Measurements from ENCODE around the gene SNX27. TPM values are rescaled to one million over a fixed set of nuclear protein-coding genes. Genes with fewer than 3 reads are reported as not detected.

The SNX27 gene
- total and polyA plus RNA-seq, 12 donors = 6.0 to 46.7 (median 24.1) TPM

DNA sequence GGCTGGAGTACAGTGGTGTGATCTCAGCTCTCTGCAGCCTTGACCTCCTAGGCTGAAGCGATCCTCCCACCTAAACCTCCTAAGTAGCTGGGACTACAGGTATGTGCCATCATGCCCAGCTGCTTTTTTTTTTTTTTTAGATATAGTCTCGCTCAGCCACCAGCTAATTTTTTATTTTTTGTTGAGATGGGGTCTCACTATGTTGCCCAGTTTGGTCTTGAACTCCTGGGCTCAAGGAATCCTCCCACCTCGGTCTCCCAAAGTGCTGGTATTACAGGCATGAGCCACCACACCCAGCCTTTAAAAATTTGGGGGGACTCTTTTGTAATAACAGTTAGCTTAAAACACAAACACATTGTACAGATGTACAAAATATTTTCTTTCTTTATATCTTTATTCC, 1.7 kb upstream of the SNX27 start:
- DNase-seq = no peak
- Histone ChIP-seq H3K9me3 (replicated peaks in 1 of 3) (no peaks in the 10 kb centered on the region), H3K27me3 (no peaks in the 10 kb centered on the region), H3K4me1 (replicated peaks in 1 of 2) (peaks cover 10 to 20% of the 10 kb centered on the region in 2 donors), H3K36me3 (replicated peaks in 1 of 2) (no peaks in the 10 kb centered on the region), H3K4me3 (no peak overlapping the region), H3K27ac (no peak overlapping the region)
- 82 to 93% (median 90%) methylated on average over 3 of the region's 3 CpGs for WGBS, 4 donors
- TF ChIP-seq, protein P1, sequence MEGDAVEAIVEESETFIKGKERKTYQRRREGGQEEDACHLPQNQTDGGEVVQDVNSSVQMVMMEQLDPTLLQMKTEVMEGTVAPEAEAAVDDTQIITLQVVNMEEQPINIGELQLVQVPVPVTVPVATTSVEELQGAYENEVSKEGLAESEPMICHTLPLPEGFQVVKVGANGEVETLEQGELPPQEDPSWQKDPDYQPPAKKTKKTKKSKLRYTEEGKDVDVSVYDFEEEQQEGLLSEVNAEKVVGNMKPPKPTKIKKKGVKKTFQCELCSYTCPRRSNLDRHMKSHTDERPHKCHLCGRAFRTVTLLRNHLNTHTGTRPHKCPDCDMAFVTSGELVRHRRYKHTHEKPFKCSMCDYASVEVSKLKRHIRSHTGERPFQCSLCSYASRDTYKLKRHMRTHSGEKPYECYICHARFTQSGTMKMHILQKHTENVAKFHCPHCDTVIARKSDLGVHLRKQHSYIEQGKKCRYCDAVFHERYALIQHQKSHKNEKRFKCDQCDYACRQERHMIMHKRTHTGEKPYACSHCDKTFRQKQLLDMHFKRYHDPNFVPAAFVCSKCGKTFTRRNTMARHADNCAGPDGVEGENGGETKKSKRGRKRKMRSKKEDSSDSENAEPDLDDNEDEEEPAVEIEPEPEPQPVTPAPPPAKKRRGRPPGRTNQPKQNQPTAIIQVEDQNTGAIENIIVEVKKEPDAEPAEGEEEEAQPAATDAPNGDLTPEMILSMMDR (IDR thresholded peaks at IDR 0.05) = no peak
- TF ChIP-seq POLR2A (IDR thresholded peaks at IDR 0.05) = no peak
- intact Hi-C loops (cut with DNase I) = no loop called here

DNA sequence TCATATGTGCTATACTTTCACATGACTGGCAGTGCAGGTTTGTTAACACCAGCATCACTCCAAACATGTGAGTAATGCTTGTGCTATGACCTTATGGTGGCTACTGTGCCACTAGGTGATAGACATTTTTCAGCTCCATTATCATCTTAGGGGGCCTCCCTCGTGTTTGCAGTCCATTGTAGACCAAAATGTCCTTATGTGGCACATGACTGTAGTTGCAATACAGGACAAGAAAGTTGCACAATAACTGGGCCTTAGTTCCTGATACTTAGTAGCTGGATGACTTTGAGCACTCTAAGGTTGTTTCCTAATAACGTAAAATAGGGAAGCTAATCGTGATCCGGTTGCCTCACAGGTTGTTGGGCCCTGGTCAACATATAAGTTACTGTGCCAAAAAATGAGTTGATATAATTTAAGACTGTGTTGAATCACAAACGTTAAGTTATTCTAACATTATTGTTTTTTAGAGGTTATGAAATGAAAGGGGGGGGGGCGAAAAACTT, 511 bp upstream of the SNX27 start:
- Histone ChIP-seq H3K4me1 (replicated peaks in 1 of 2) (peaks cover 10 to 31% of the 10 kb centered on the region in 2 donors), H3K27me3 (no peaks in the 10 kb centered on the region), H3K36me3 (replicated peaks in 1 of 2) (no peaks in the 10 kb centered on the region), H3K27ac (peak overlapping the region in 4 of 5 donors; percentile 61 to 95 (median 90)), H3K9me3 (replicated peaks in 1 of 3) (no peaks in the 10 kb centered on the region), H3K4me3 (peak overlapping the region in 1 of 4 donors; percentile 99)
- TF ChIP-seq, protein P1 (IDR thresholded peaks at IDR 0.05) = no peak
- TF ChIP-seq POLR2A (IDR thresholded peaks at IDR 0.05) = no peak
- intact Hi-C loops (cut with DNase I) = no loop called here
- DNase-seq = peak in 5 of 7 donors; percentile 26 to 65 (median 48)
- WGBS, 4 donors = 11 to 17% (median 13%) methylated on average over 5 to 6 of the region's 6 CpGs

DNA sequence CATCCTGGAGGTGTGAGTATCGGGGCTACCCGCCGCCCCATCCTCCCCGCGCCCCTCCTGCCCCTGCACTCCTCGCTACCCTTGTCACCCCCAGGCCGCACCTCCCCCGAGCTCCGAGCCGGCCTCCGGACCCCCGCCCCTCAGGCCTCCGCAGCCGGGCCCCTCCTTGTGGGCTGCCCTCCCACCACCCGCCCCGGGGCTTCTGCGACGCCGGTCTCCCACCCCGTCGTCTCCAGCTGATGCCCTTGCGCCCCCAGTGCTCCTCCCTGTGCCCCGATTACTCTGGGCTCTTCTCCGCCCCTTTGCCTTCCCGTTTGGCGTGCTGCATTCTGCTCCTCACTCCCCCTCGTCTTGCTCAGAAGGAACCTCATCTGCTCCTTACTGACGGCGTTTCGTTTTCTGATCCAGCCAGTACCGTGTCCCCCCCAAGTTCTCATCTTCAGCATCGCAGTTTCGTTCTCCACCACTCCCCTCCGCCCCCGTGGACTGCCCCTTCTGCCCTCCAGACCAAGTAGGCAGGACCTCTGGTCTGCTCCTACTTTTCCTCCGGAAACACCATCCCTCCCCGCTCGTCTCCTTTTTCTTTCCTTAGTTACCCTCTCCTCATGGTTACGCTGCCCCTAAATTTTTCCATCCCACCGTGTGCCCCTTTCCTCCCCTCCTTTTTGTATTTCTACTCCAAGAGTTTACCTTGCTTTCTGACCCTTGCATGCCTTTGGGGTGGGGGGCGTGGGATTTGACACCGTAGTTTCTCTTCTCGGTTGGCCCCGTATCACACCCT, 841 bp downstream of the SNX27 start:
- 1 to 2% (median 2%) methylated on average over 25 to 44 of the region's 44 CpGs for WGBS, 4 donors

GRCh38 chr1:151613282-151613780, 1.5 kb downstream of the SNX27 start:
- intact Hi-C loops (cut with DNase I) = no loop called here
- 37 to 55% (median 42%) methylated on average over 9 of the region's 9 CpGs for WGBS, 4 donors
- Histone ChIP-seq H3K9me3 (replicated peaks in 1 of 3) (no peaks in the 10 kb centered on the region), H3K4me1 (replicated peaks in 1 of 2) (peaks cover 10 to 46% of the 10 kb centered on the region in 2 donors), H3K27ac (peak overlapping the region in 1 of 5 donors; percentile 92), H3K4me3 (peak overlapping the region in 3 of 4 donors; percentile 64 to 99 (median 93)), H3K27me3 (no peaks in the 10 kb centered on the region), H3K36me3 (replicated peaks in 1 of 2) (no peaks in the 10 kb centered on the region)
- no peak for TF ChIP-seq POLR2A (IDR thresholded peaks at IDR 0.05)
- TF ChIP-seq, protein P1 (IDR thresholded peaks at IDR 0.05) = no peak
- DNase-seq = no peak

More for the DNA sequence above, 841 bp downstream of the SNX27 start:
- Histone ChIP-seq H3K36me3 (replicated peaks in 1 of 2) (no peaks in the 10 kb centered on the region), H3K9me3 (replicated peaks in 1 of 3) (no peaks in the 10 kb centered on the region), H3K27ac (peak overlapping the region in 4 of 5 donors; percentile 61 to 95 (median 90)), H3K4me3 (peak overlapping the region; percentile 64 to 99 (median 95)), H3K4me1 (replicated peaks in 1 of 2) (peaks cover 10 to 41% of the 10 kb centered on the region in 2 donors), H3K27me3 (no peaks in the 10 kb centered on the region)
- peak in 1 of 2 donors; percentile 18 for TF ChIP-seq POLR2A (IDR thresholded peaks at IDR 0.05)
- TF ChIP-seq, protein P1 (IDR thresholded peaks at IDR 0.05) = no peak
- intact Hi-C loops (cut with DNase I) = no loop called here
- peak in 6 of 7 donors; percentile 27 to 67 (median 36) for DNase-seq
